Thyroid gland (tissue), 4 donors: ENCODE results near the gene C7orf57. TPM values are rescaled to one million over a fixed set of nuclear protein-coding genes. Genes with fewer than 3 reads are reported as not detected.

Experiments
- DNase-seq, 2 donors: peaks; one replicate each; pipeline ENCODE4 v3.0.0-alpha.2; 2019
- H3K27ac ChIP-seq, 3 donors: fragments of 200-600 bp; sonication (generic); 1 replicate in 2 of 3; 2 replicates in 1 of 3; pipeline ENCODE4 v1.5.1; 2016 to 2019; ENCODE audit warnings: mild to moderate bottlenecking in 1 of 3, moderate library complexity in 1 of 3
- H3K27me3 ChIP-seq: fragments of 200-600 bp; sonication (generic); one replicate; pipeline ENCODE4 v1.5.1; 2019
- H3K36me3 ChIP-seq, 2 donors: fragments of 200-600 bp; sonication (generic); one replicate each; pipeline ENCODE4 v1.5.1; 2016 to 2019
- H3K4me1 ChIP-seq, 2 donors: fragments of 200-600 bp; sonication (generic); one replicate each; pipeline ENCODE4 v1.5.1; 2017 to 2019
- H3K4me3 ChIP-seq, 3 donors: fragments of 200-600 bp; sonication (generic); replicated peaks in 1 of 3; 1 replicate in 2 of 3; 2 replicates in 1 of 3; pipeline ENCODE4 v1.5.1; 2016; ENCODE audit warnings: mild to moderate bottlenecking in 1 of 3
- H3K9me3 ChIP-seq: fragments of 200-600 bp; sonication (generic); one replicate; pipeline ENCODE4 v1.5.1; 2017
- POLR2A ChIP-seq, 2 donors: fragments of 450-650 bp; IDR thresholded peaks; one replicate each; pipeline ENCODE4 v1.6.1; 2017; ENCODE audit warnings: antibody characterized with exemption in 2 of 2, mild to moderate bottlenecking in 2 of 2, moderate library complexity in 1 of 2
- WGBS, 2 donors: methylation state at CpG; one replicate each; pipeline ENCODE4 v1.1.5; 2017; 5-methylcytosine and 5-hydroxymethylcytosine counted together
- intact Hi-C: fragments of 100-400 bp; cut with DNase I; formaldehyde crosslinking; loops from one replicate; pipeline ENCODE4 v1.15.1; 2023
- total RNA-seq, 4 donors: library from RNA; depleted of rRNA; stranded (reverse); fragments of >200 nt; gene quantifications; one replicate each; pipeline ENCODE4 v1.2.3, GENCODE V29; 2016
- TF ChIP-seq, protein P1 (sequence below), 6 experiments: fragments of 200-600 bp in 3 of 6; fragments of 450-650 bp in 3 of 6; sonication (generic) in 3 of 6; IDR thresholded peaks; one replicate each; pipeline ENCODE4 v1.5.1; 2016 to 2019; ENCODE audit warnings: antibody characterized with exemption in 6 of 6, mild to moderate bottlenecking in 2 of 6, inconsistent platforms in 1 of 6, moderate library complexity in 1 of 6

Gene C7orf57
- total RNA-seq, 4 donors from 2014 or later: not detected

DNA sequence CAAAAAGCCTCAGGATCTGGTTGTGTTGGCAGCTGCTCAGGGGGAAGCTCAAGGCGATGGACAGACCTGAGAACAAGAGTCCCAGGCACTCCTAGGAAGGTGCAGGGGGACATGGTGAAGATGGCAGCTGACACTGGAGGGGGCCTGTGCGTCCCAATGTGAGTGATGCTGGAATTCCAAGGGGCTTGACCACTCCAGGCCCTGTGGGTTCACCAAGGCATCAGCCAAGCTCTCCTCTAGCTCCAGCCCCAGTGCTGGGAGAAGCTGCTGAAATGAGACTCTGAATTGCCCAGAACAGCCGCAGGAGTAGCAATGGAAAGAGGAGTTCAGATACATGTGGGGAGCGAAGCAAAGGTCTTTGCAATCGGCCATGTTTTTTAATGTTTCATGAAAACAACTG, 69.7 kb downstream of the C7orf57 start:
- Histone ChIP-seq H3K9me3 (no peaks in the 10 kb centered on the region), H3K27ac (no peak overlapping the region), H3K27me3 (no peaks in the 10 kb centered on the region), H3K36me3 (peaks cover 41 to 49% of the 10 kb centered on the region in 2 donors), H3K4me3 (no peak overlapping the region), H3K4me1 (no peaks in the 10 kb centered on the region)
- intact Hi-C loops: loop anchor here (10.0 kb wide), 1 partner anchor 70 kb away; the partner anchor contains the start of gene C7orf57
- 92 to 96% methylated on average over 5 of the region's 5 CpGs for WGBS, 2 donors
- no peak for TF ChIP-seq POLR2A (IDR thresholded peaks at IDR 0.05)
- TF ChIP-seq, protein P1, sequence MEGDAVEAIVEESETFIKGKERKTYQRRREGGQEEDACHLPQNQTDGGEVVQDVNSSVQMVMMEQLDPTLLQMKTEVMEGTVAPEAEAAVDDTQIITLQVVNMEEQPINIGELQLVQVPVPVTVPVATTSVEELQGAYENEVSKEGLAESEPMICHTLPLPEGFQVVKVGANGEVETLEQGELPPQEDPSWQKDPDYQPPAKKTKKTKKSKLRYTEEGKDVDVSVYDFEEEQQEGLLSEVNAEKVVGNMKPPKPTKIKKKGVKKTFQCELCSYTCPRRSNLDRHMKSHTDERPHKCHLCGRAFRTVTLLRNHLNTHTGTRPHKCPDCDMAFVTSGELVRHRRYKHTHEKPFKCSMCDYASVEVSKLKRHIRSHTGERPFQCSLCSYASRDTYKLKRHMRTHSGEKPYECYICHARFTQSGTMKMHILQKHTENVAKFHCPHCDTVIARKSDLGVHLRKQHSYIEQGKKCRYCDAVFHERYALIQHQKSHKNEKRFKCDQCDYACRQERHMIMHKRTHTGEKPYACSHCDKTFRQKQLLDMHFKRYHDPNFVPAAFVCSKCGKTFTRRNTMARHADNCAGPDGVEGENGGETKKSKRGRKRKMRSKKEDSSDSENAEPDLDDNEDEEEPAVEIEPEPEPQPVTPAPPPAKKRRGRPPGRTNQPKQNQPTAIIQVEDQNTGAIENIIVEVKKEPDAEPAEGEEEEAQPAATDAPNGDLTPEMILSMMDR (IDR thresholded peaks at IDR 0.05): no peak
- DNase-seq: no peak

DNA sequence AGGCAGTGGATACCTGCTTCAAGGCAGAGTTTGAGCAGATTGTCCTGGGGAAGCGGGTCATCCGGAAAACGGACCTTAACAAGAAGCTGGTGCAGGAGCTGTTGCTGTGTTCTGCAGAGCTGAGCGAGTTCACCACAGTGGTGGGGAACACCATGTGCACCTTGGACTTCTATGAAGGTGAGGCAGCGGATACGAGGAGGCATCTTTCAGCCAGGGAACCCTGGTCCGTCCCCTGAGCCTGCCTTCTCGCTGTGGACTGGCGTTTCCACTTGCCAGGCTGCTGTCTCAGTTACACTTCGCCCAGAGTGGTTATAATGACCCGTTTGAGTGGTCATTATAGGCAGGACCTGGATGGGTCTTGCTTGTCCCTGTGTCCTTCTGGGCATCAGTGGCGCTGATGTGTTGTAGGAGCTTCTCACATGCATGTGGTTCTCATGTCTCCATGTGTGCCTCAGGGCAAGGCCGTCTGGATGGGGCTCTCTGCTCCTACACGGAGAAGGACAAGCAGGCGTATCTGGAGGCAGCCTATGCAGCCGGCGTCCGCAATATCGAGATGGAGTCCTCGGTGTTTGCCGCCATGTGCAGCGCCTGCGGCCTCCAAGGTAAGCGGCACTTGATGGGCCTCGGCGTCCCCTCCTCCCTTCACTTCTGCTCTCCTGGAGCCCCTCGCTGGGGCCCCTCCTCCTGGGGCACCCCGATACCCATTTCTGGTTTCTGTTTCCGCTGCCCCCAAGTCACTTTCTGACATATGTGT, 71.7 kb downstream of the C7orf57 start:
- H3K36me3 ChIP-seq: peaks cover 39 to 41% of the 10 kb centered on the region in 2 donors
- DNase-seq: no peak

GRCh38 chr7:48107926-48108472, 72.7 kb downstream of the C7orf57 start:
- H3K27ac ChIP-seq: no peak overlapping the region
- H3K4me3 ChIP-seq: no peak overlapping the region
- no peaks in the 10 kb centered on the region for H3K4me1 ChIP-seq
- peaks cover 32 to 34% of the 10 kb centered on the region in 2 donors for H3K36me3 ChIP-seq
- TF ChIP-seq, protein P1 (IDR thresholded peaks at IDR 0.05): no peak
- TF ChIP-seq POLR2A (IDR thresholded peaks at IDR 0.05): no peak
- intact Hi-C loops: loop anchor here (10.0 kb wide), 1 partner anchor 73 kb away; the partner anchor contains the start of gene C7orf57
- no peaks in the 10 kb centered on the region for H3K9me3 ChIP-seq
- 91 to 92% methylated on average over 18 of the region's 18 CpGs for WGBS, 2 donors
- no peaks in the 10 kb centered on the region for H3K27me3 ChIP-seq
- DNase-seq: no peak

More for the DNA sequence above, 71.7 kb downstream of the C7orf57 start:
- intact Hi-C loops: loop anchor here (10.0 kb wide), 1 partner anchor 72 kb away; the partner anchor contains the start of gene C7orf57
- WGBS, 2 donors: 95 to 96% methylated on average over 26 of the region's 29 CpGs
- Histone ChIP-seq H3K4me1 (no peaks in the 10 kb centered on the region), H3K27me3 (no peaks in the 10 kb centered on the region), H3K4me3 (no peak overlapping the region), H3K27ac (no peak overlapping the region), H3K9me3 (no peaks in the 10 kb centered on the region)
- TF ChIP-seq POLR2A (IDR thresholded peaks at IDR 0.05): no peak
- TF ChIP-seq, protein P1 (IDR thresholded peaks at IDR 0.05): no peak

GRCh38 chr7:48108959-48109847, 73.9 kb downstream of the C7orf57 start:
- no peaks in the 10 kb centered on the region for H3K9me3 ChIP-seq
- 84 to 92% methylated on average over 5 of the region's 5 CpGs for WGBS, 2 donors
- no peak for DNase-seq
- peaks cover 23 to 31% of the 10 kb centered on the region in 2 donors for H3K36me3 ChIP-seq
- H3K4me1 ChIP-seq: no peaks in the 10 kb centered on the region
- H3K27ac ChIP-seq: no peak overlapping the region
- intact Hi-C loops: loop anchor here (10.0 kb wide), 1 partner anchor 74 kb away; the partner anchor contains the start of gene C7orf57
- no peak for TF ChIP-seq POLR2A (IDR thresholded peaks at IDR 0.05)
- TF ChIP-seq, protein P1 (IDR thresholded peaks at IDR 0.05): no peak
- H3K4me3 ChIP-seq: no peak overlapping the region
- no peaks in the 10 kb centered on the region for H3K27me3 ChIP-seq
